Measurements from ENCODE around the gene OR10J4.
"Not testable (repeated sequence)": the region's sequence is repeated elsewhere in the genome, so short reads cannot be mapped to it uniquely, and the experiment has no call there.

Gene OR10J4

DNA sequence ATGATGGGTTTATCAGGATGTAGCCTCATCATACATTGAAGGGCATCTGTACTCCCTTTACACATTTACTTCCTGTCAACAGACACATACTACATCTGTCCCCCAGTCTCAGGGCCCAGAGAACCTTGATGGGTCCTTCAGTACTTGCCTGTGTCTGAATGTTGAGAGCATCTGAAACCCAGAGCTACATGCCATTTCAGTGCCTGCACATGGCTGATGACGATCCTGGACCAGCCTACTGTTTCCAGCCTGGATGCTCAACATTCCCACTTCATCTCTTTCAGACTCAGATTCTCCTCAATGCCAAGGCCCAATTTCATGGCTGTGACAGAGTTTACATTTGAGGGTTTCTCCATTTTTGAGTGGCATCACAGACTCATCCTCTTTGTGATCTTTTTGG lies at the start of gene OR10J4:
Gene OR10J4, plus strand, starts transcription at position 301 of the 400 bp plus-strand sequence.
- no peak for DNase-seq (ENCODE audit: low read depth)

DNA sequence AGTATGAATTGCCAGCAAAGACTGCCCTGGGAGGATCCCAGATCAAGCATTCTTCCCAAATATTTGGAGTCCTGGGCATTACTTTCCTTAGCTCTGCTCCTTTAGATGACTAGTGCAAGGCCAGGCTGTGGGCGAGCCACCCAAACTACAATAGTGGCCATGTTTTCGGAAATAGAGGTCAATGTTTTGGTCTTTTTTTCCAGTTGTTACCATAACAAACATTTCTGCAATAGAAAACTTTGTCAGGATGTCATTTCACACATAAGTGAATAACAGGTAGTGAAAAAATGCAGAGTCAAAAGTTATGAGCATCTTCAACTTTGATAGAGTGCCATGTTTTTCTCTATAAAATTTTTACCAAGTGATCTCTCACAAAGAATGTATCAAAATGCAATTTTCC lies 25.2 kb upstream of the OR10J4 start:
- no peak for DNase-seq (ENCODE audit: low read depth)

DNA sequence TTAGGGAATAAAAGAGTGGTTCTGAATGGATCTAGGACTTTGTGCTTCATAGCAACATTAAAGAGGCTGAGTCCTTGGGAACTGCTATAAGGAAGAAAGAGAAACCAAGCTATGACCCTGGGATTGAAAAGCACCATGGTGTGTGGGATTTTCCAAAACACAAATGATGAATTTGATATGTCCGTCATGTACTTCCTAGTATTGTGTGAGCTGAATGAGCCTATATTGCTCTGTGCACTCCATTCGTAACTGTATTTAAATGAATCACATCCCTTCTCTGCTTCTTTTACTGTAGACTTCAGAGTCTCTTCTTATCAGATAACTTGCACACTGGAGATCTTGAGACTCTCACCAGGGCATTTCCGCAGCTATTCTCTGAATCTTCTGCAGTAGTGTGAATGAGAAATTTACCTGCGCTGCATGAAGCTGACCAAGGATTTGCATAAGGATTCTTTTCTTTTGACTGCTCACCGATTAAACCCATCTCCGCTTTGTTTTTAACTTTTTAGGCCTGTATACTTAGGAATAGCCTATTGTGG lies 23.1 kb upstream of the OR10J4 start:
- no peak for DNase-seq (ENCODE audit: low read depth)

DNA sequence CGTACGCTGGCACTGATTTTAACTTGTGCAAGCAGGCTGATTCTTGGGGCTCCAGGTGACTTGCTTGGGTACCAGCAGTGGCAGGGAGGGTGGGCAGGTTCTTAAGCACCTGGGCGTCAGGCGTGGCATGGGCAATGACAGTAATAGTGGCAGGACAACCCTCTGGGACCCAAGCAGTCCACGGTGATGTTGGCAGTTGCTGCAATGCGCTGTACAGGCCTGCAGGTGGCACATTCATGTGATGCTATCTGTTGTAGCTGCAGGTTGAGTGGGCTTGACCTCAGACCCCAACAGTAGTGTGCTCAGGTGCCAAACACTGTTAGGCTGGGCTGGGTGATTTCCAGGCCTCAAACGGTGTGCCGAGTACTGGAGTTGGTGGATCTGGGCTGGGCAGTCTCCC lies 10.2 kb upstream of the OR10J4 start:
- no peak for DNase-seq (ENCODE audit: low read depth)

DNA sequence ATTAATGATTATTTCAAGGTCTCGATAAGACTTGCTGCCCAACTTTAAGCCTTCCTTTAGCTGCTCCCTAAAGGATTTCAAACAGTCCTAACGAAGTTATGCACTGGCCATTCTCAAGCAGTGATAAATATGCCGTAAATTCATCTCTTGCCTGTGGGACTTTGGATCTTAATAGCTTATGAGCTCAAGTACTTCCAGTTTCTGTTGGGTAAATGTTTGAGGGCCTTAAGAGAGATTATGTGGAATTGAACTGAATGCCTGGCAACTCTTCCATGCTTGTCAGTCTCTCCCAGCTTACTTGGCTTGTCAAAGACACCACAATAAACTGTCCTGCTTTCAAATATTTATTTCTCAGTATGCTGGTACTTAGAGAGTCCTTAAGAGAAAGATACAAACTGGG lies 3.5 kb upstream of the OR10J4 start:
- no peak for DNase-seq (ENCODE audit: low read depth)

DNA sequence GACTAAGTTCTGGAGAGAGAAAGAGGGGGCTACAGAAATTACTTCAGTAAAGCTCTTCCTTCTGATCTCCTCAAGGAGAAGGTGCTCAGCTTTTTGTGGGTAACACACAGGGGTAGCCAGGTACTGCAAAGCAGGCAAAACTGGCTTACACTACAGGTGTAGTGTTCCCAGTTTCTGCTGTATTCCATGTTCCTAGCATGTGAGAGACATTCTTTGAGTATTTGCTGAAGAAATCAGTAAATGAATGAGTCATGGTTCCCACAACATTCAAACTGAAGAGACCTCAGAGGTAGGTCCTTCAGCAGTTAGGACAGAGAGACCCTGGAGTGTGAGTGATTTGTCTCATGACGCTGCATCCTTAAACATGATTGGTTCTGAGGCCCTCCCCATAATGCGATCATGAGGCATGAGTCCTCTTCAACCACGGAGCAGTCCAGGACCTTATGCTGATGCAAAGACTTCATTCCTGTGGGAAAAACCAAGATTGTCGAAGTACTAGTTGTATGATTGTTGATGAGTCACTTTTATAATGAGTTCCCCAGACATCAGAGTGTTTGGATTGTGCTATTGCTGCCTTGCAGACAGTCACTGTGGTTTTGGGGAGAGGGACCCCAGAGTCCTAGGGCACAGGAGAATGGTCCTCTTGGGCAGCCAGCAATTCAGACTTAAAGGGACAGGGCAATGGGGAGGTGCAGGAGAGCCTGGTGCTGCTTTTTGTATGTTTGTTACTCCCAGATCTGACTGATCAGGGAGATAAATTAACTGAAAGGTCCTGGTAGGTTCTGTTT lies 2.7 kb upstream of the OR10J4 start:
- peak; percentile 87 for DNase-seq (ENCODE audit: low read depth)

DNA sequence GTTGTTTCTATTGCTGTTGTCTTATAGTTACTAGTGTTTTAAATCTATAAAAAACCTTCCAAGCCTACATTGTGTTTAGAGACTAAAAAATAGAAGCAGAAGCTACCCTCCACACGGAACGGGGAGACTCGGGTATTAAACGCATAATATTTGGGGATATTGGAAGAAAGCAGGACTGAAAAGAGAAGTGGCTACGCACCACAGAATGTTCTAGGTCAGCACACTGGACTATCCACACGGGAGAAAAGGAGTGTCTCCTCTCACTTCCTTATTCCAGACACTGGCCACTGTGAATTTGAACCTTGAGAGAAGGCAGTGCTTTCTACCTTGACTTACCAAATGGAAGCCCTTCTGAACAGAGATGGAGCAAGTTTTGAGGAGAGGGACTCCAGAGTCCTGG lies 1.0 kb upstream of the OR10J4 start:
- no peak for DNase-seq (ENCODE audit: low read depth)

DNA sequence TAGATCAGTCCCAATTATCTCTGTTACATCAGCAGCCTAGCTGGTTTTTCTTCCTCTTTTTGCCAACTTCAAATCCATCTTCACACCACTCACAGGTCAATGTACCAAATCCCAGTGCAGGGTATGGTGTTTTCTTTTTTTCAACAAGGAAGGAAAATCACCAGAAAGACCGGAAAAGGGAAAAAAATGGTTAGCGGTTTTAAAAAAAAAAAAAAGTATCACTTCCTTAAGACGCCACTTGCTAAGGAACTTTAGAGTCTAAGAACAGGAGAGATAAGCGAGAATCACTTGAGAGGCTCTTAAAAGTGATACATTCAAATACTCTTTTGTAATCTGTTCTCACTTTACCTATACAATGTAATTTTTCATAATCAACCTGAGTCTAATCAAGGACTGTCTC lies 4.5 kb downstream of the OR10J4 start:
- no peak for DNase-seq (ENCODE audit: low read depth)

DNA sequence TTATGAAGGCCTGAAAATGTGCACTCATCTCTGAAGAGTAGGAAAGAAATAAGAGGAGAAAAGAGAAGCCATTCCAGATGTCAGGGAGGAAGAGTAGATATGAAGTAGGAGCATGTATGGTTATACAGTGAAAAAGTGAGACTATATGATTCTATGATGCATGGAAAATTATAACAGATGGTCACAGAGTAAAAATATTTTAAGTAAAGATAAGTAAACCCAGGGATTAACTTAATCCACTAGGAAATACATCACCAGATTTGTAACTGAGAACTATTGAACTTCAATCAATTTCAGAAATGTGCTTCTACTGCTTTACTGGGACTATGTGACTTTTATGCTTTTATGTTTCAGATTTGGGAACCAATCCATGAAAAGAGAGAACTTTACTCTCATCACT lies 7.4 kb downstream of the OR10J4 start, which contains the start of gene OR10J1:
Gene OR10J1, plus strand, starts transcription at position 301 of the 400 bp plus-strand sequence. Its CDS starts 70 bp downstream, at position 371.
- DNase-seq (ENCODE audit: low read depth) = no peak

DNA sequence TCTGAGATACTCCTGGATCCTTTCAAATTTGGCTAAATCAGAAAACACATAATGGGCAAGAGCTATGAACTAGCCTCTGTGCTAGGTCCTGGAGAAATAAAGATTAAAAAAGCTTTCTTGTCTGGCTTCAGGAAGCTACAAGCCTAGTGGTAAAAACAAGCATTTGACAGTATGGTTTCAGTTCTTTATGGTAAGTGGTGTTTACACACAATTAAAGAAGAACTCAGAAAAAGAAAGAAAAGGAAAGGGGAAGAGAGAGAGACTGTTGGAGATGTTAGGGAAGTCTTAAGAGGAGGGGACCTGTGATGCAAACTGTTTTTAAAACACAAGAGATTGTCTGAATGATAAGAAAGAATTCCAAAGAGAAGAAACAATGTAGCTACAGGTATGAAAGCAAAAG lies 9.4 kb downstream of the OR10J4 start:
- no peak for DNase-seq (ENCODE audit: low read depth)

DNA sequence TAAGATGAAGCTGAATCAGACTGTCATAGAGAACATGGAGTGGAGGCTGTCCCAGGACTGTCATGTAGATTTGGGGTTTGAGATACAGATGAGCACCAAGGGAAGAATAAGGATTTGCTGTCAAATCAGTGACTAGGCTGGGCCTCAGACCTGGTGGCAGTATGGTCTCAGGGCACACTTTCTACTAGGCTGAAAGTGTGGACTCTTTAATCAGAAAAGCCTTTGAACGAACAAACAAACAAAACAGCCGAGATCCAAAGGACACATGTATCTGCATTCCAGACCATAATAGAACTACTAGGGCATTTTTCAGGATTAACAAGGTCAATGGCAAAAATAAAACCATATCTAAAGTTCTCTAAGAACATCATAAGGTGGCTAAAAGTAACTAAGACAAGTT lies 10.4 kb downstream of the OR10J4 start:
- no peak for DNase-seq (ENCODE audit: low read depth)

DNA sequence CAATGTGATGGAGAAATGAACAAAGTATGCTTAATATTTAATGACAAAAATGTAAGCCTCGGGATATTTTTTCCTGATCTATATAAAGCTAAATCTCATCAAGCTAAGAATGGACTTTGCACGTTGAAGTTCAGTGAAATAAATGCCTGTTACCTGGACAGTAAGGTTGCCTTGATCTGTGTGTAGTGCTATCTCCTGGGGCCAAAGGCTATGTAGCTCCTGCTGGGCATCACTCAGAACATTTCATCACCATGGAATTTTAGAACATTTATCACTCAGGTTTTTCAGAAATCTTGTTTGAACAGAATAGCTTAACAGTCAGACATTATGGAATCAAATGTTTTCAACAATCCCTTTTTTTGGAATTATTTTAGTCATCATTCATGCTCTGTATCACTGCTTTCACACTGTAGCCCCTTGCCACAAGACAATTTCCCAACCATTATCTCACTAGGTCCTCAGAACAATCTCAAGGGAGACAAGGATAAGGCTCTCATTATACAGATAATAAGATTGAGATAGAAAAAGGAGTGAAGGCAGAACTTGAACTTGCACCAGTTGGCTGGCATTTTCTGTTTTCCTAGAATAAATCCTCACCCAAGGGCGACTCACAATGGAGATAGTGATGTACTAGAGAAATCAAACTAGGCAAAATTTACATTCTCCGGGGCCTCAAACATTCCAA lies 11.2 kb downstream of the OR10J4 start:
- DNase-seq (ENCODE audit: low read depth) = no peak

DNA sequence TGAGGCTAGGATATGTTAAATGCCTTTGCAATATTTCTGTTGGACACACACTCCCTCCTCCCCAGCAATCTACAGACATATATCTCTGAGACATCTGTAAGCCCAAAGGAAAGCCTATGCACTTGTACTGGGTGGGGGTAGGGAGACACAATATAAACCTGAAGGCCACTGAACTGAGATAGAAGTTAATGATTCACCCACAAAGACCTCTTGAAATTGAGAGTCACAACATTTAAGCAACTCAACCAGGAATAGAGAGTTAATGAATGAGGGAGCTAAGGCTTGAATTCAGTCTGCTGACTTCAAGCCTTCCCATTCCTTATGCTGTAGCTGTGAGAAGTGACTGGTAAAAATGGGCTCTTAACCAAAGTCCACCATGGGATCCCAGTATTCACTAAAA lies 12.5 kb downstream of the OR10J4 start:
- no peak for DNase-seq (ENCODE audit: low read depth)

DNA sequence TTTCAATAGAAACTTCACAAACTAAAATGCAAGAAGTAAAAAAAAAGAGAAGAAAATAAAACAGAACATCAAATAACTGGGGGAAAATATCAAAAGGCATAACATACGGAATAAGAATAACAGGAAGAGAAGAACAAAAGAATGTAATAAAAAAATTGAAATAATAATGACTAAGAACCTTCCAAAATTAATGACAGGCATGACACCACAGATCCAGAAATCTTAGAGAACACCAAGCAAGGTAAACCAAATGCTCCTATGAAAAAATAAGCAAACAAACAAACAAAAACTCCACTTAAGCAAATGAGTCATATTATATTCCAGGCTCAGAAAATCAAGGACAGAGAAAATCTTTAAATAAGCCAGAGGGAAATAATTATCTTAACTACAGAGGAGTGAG lies 16.2 kb downstream of the OR10J4 start:
- DNase-seq (ENCODE audit: low read depth) = no peak

DNA sequence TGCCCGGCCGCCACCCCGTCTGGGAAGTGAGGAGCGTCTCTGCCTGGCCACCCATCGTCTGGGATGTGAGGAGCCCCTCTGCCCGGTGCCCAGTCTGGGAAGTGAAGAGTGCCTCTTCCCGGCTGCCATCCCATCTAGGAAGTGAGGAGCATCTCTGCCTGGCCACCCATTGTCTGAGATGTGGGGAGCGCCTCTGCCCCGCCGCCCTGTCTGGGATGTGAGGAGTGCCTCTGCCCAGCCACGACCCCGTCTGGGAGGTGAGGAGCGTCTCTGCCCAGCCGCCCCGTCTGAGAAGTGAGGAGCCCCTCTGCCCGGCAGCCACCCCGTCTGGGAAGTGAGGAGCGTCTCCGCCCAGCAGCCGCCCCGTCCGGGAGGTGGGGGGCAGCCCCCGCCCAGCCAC lies 17.6 kb downstream of the OR10J4 start:
- DNase-seq (ENCODE audit: low read depth) = not testable (repeated sequence)

DNA sequence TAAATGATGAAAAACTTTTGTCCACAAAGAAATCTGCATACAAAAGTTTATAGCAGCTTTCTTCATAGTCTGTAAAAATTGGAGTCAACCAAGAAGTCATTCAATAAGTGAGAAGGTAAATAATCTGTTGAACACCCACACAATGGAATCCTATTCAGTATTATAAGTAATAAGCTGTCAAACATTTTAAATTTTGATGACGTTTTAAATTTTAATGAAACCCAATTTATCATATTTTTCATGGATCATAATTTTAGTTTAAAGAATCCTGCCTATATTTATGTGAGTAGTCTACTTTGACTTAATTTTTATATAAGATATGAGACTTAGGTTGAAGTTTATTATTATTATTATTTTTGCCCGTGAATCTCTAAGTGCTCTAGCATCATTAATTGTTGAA lies 27.5 kb downstream of the OR10J4 start:
- DNase-seq (ENCODE audit: low read depth) = no peak

DNA sequence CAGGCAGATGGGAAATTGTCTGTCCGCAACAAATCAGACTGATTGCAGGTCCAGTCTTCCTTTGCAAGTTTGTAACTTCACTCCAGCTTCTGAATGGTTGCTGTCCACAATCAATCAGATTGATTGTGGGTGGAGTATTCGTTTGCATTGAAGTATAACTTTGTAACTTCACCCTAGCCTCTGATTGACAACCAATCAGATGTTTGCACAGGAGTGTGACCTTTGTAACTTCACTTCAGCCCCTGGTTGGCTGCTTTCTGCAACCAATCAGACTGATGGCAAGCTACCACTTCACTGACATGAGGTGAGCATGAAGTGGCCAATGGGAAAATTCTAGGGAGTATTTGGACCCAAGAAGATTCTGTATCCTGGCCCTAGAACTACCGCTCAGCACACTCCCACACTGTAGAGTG lies 33.2 kb downstream of the OR10J4 start:
- DNase-seq (ENCODE audit: low read depth) = no peak

DNA sequence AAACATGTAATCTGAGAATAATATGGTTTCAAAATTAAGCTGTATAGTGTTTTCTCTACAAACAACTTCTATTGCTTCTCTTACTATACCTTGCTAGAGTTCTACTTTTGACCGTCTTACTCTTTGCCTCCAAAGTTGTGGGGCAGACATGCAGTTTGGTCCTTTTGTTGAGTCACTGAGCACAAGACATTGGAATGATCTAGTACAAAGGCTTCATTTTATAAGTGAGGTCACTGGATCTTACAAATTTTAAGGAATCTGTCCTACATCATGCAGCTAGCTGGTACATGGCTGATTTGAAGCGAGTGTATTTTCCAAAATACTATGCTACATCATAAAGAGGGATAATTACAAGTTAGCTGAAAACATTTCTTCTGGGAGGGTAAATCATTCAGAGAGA lies 36.3 kb downstream of the OR10J4 start:
- no peak for DNase-seq (ENCODE audit: low read depth)

DNA sequence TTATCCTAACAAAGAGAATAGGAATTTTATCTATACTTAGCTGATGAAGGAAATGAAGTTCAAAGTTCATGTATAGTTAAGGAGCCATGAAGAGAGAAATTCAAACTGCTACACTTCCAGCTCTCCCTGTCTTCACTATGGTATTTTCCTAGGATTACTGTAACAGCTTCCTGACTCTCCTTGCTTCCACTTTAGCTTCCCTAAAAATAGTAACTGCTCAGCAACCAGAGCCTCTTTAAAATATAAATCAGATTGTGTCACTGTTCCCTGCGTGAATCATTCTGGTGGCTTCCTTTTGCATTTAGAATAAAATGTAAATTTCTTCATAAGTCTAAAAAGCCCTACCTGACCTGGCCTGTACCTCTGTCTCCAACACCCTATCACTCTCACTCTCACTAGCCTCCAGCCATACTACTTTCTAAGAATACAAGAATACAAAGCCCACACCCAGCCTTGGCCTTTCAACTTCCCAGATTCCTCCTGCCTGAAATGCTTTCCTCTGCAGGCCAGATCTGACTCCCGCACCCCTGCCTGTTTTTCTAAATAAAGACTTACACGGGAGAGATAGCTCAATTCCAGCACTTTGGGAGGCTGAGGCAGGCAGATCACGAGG lies 38.0 kb downstream of the OR10J4 start:
- no peak for DNase-seq (ENCODE audit: low read depth)

DNA sequence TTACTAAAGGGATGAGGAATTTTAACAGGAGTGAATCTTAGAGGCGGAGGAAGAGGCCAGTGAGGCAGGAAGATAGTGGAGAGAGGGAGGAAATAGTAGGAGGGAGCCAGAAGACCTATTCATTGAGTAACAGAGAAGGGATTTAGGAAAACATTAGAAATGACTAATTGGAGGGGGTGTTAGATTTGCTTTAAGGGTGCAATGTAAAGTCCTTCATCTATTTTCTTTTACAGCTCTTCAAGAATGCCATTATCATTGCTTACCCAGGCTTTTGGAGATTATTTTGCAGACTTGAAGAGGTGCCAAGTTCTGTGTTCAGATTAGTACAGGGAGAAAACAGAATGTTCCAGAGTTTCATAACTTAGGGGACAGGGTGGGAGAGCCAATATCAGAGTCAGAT lies 41.3 kb downstream of the OR10J4 start:
- DNase-seq (ENCODE audit: low read depth) = no peak

DNA sequence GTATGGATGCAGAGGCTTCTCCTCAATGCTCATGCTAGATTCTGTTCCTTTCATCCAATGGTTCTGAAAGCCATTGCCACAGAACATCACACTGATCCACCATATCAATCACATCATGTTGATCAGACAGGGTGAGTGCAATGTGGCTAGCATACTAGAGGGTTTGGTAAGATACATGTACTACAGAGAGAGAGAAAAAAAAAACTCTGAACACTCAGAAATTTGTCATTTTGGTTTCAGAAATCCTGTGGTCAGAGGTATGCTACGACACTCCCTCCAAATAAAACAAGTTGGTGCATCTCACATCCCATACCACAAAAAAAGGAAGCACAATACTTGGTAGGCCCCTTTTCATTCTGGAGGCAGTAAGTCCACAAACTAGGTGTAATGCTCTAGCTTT lies 42.9 kb downstream of the OR10J4 start:
- DNase-seq (ENCODE audit: low read depth) = no peak

All from HS-5 (cell line).